Activated T-cell treated with anti-CD3 and anti-CD28 coated beads for 24 hours (primary cell): ENCODE results near the gene EFR3B.

Experiments used
- DNase-seq: peaks from one replicate; pipeline ENCODE4 v3.0.0-alpha.2; 2020; ENCODE audit warnings: low read depth

EFR3B gene

GRCh38 chr2:25034081-25034480 is 7.8 kb upstream of the EFR3B start:
- no peak for DNase-seq

- no peak for DNase-seq
Measured at GRCh38 chr2:25035537-25036220, 6.2 kb upstream of the EFR3B start.

GRCh38 chr2:25036221-25036559 is 5.7 kb upstream of the EFR3B start:
- DNase-seq = no peak

- DNase-seq = no peak
Measured at GRCh38 chr2:25039126-25039525, 2.8 kb upstream of the EFR3B start.

- no peak for DNase-seq
Measured at GRCh38 chr2:25041307-25041927, 459 bp upstream of the EFR3B start.

- no peak for DNase-seq
Measured at GRCh38 chr2:25042321-25043240, 705 bp downstream of the EFR3B start.

GRCh38 chr2:25043241-25043867 is 1.5 kb downstream of the EFR3B start:
- peak; percentile 52 for DNase-seq

GRCh38 chr2:25044011-25044410 is 2.1 kb downstream of the EFR3B start:
- DNase-seq = no peak

- no peak for DNase-seq
Measured at GRCh38 chr2:25044990-25045389, 3.1 kb downstream of the EFR3B start.

GRCh38 chr2:25049422-25049821 is 7.5 kb downstream of the EFR3B start:
- DNase-seq = no peak

- DNase-seq = no peak
Measured at GRCh38 chr2:25050128-25050527, 8.3 kb downstream of the EFR3B start.

GRCh38 chr2:25053041-25053440 is 11.2 kb downstream of the EFR3B start:
- DNase-seq = no peak

GRCh38 chr2:25054720-25055119 is 12.8 kb downstream of the EFR3B start:
- DNase-seq = no peak

- DNase-seq = no peak
Measured at GRCh38 chr2:25055376-25055920, 13.6 kb downstream of the EFR3B start.

- no peak for DNase-seq
Measured at GRCh38 chr2:25056098-25056821, 14.4 kb downstream of the EFR3B start.

- no peak for DNase-seq
Measured at GRCh38 chr2:25062511-25062917, 20.6 kb downstream of the EFR3B start.

- no peak for DNase-seq
Measured at GRCh38 chr2:25063876-25064660, 22.2 kb downstream of the EFR3B start.

- DNase-seq = no peak
Measured at GRCh38 chr2:25065768-25066167, 23.9 kb downstream of the EFR3B start.

GRCh38 chr2:25066455-25066854 is 24.6 kb downstream of the EFR3B start:
- no peak for DNase-seq

GRCh38 chr2:25068217-25068616 is 26.3 kb downstream of the EFR3B start:
- DNase-seq = no peak

GRCh38 chr2:25071966-25072365 is 30.1 kb downstream of the EFR3B start:
- no peak for DNase-seq
